Hepatocyte (in vitro differentiated cells): ENCODE measurements around the gene RUNX3. TPM values are rescaled to one million over a fixed set of nuclear protein-coding genes. Genes with fewer than 3 reads are reported as not detected.

Experiments used
- DNase-seq: peaks from one replicate; pipeline ENCODE4 v3.0.0-alpha.2; 2016; ENCODE audit warnings: low spot score
- H2AFZ ChIP-seq: fragments of 200-600 bp; sonication (generic); 2 replicates; pipeline ENCODE4 v1.6.0; 2016; ENCODE audit warnings: antibody characterized with exemption, mild to moderate bottlenecking
- H3K27ac ChIP-seq: fragments of 200-600 bp; sonication (generic); 2 replicates; pipeline ENCODE4 v1.5.1; 2016; ENCODE audit warnings: mild to moderate bottlenecking
- H3K27me3 ChIP-seq: fragments of 200-600 bp; sonication (generic); 2 replicates; pipeline ENCODE4 v1.6.1; 2016
- H3K36me3 ChIP-seq: fragments of 200-600 bp; sonication (generic); replicated peaks from 2 replicates; pipeline ENCODE4 v1.5.1; 2016; ENCODE audit warnings: low read depth; ENCODE audit not compliant: insufficient read depth
- H3K4me1 ChIP-seq: fragments of 200-600 bp; sonication (generic); 2 replicates; pipeline ENCODE4 v1.5.1; 2016; ENCODE audit warnings: mild to moderate bottlenecking, moderate library complexity; ENCODE audit not compliant: insufficient read depth
- H3K4me2 ChIP-seq: fragments of 200-600 bp; sonication (generic); 2 replicates; pipeline ENCODE4 v1.6.0; 2016
- H3K4me3 ChIP-seq: fragments of 200-600 bp; sonication (generic); 2 replicates; pipeline ENCODE4 v1.5.1; 2016; ENCODE audit warnings: mild to moderate bottlenecking
- H3K79me2 ChIP-seq: fragments of 200-600 bp; sonication (generic); 2 replicates; pipeline ENCODE4 v1.6.0; 2017; ENCODE audit warnings: mild to moderate bottlenecking
- H3K9me2 ChIP-seq: fragments of 200-600 bp; sonication (generic); replicated peaks from 2 replicates; pipeline ENCODE4 v1.6.0; 2017; ENCODE audit warnings: mild to moderate bottlenecking; ENCODE audit not compliant: insufficient read depth
- H3K9me3 ChIP-seq: fragments of 200-600 bp; sonication (generic); 2 replicates; pipeline ENCODE4 v1.5.1; 2016; ENCODE audit warnings: low read depth, mild to moderate bottlenecking
- H4K20me1 ChIP-seq: fragments of 200-600 bp; sonication (generic); 2 replicates; pipeline ENCODE4 v1.6.0; 2016; ENCODE audit warnings: mild to moderate bottlenecking; ENCODE audit not compliant: insufficient read depth, poor library complexity, severe bottlenecking
- CTCF ChIP-seq: fragments of 200-600 bp; sonication (generic); IDR thresholded peaks from 2 replicates; pipeline ENCODE4 v1.5.1; 2016; ENCODE audit warnings: antibody characterized with exemption, mild to moderate bottlenecking; ENCODE audit not compliant: poor library complexity
- EZH2 ChIP-seq: fragments of 200-600 bp; sonication (generic); IDR thresholded peaks from 2 replicates; pipeline ENCODE4 v1.6.1; 2016; ENCODE audit warnings: antibody characterized with exemption, mild to moderate bottlenecking, borderline replicate concordance
- EZH2phosphoT487 ChIP-seq: fragments of 200-600 bp; sonication (generic); IDR thresholded peaks from one replicate; pipeline ENCODE4 v1.6.1; 2018; ENCODE audit warnings: antibody characterized with exemption, mild to moderate bottlenecking, low read depth, moderate library complexity; ENCODE audit not compliant: unreplicated experiment, severe bottlenecking
- WGBS: methylation state at CpG from one replicate; pipeline ENCODE4 v1.1.6; 2016; ENCODE audit warnings: low lambda C conversion rate; ENCODE audit errors: missing lambda C conversion rate; 5-methylcytosine and 5-hydroxymethylcytosine counted together
- polyA plus RNA-seq: library from polyadenylated mRNA; unstranded; fragments of >200 nt; fragmentation: Nextera tagmentation; extraction: Ambion mirVana; gene quantifications from 2 replicates; pipeline ENCODE4 v1.2.1, GENCODE V29; 2016
- total RNA-seq: library from RNA; depleted of rRNA; stranded (reverse); fragments of >200 nt; gene quantifications from 2 replicates; pipeline ENCODE4 v1.2.3, GENCODE V29; 2014

Gene RUNX3
- total and polyA plus RNA-seq, 2 experiments from 2014 or later: 0.13 to 0.16 TPM

GRCh38 chr1:24874611-24875234, 55.4 kb downstream of the RUNX3 start:
- no peaks in the 10 kb centered on the region for H4K20me1 ChIP-seq
- H3K4me3 ChIP-seq: no peak overlapping the region
- TF ChIP-seq EZH2phosphoT487 (no peak), EZH2 (no peak), CTCF (no peak)
- H2AFZ ChIP-seq: no peak overlapping the region
- no peak overlapping the region for H3K27ac ChIP-seq
- no peaks in the 10 kb centered on the region for H3K36me3 ChIP-seq
- H3K9me2 ChIP-seq: no peaks in the 10 kb centered on the region
- no peaks in the 10 kb centered on the region for H3K9me3 ChIP-seq
- no peak overlapping the region for H3K4me2 ChIP-seq
- H3K4me1 ChIP-seq: no peaks in the 10 kb centered on the region
- DNase-seq: no peak
- 87% methylated on average over 16 of the region's 16 CpGs for WGBS
- H3K27me3 ChIP-seq: no peaks in the 10 kb centered on the region
- H3K79me2 ChIP-seq: no peaks in the 10 kb centered on the region

GRCh38 chr1:24874056-24874455, 56.0 kb downstream of the RUNX3 start:
- Histone ChIP-seq H3K4me1 (no peaks in the 10 kb centered on the region), H2AFZ (no peak overlapping the region), H3K36me3 (no peaks in the 10 kb centered on the region), H4K20me1 (no peaks in the 10 kb centered on the region), H3K4me3 (no peak overlapping the region), H3K4me2 (no peak overlapping the region), H3K27ac (no peak overlapping the region), H3K9me2 (no peaks in the 10 kb centered on the region), H3K9me3 (no peaks in the 10 kb centered on the region), H3K79me2 (no peaks in the 10 kb centered on the region), H3K27me3 (no peaks in the 10 kb centered on the region)
- 85% methylated on average over 7 of the region's 7 CpGs for WGBS
- TF ChIP-seq CTCF (no peak), EZH2 (no peak), EZH2phosphoT487 (no peak)
- no peak for DNase-seq

GRCh38 chr1:24873148-24873547, 56.9 kb downstream of the RUNX3 start:
- Histone ChIP-seq H3K36me3 (no peaks in the 10 kb centered on the region), H3K4me1 (no peaks in the 10 kb centered on the region), H4K20me1 (no peaks in the 10 kb centered on the region), H3K27ac (no peak overlapping the region), H3K27me3 (no peaks in the 10 kb centered on the region), H3K79me2 (no peaks in the 10 kb centered on the region), H3K9me2 (no peaks in the 10 kb centered on the region), H3K9me3 (no peaks in the 10 kb centered on the region), H3K4me2 (no peak overlapping the region), H2AFZ (no peak overlapping the region), H3K4me3 (no peak overlapping the region)
- no peak for DNase-seq
- 83% methylated on average over 1 of the region's 1 CpG for WGBS
- TF ChIP-seq EZH2 (no peak), CTCF (no peak), EZH2phosphoT487 (no peak)
